Effector memory CD4-positive, alpha-beta T cell (primary cell): Measurements from ENCODE around the gene TRAT1.
A peak's percentile ranks its signal among the peaks of the same experiment; 100 is the strongest.

Source experiments
- DNase-seq, 3 donors: peaks; one replicate each; pipeline ENCODE4 v3.0.0-alpha.2; 2020
- H3K27ac ChIP-seq: 2 replicates; pipeline ENCODE4 v1.7.0; 2013; ENCODE audit warnings: mild to moderate bottlenecking, low read length, moderate library complexity; ENCODE audit not compliant: insufficient read depth, poor library complexity, severe bottlenecking
- H3K27me3 ChIP-seq: replicated peaks from 2 replicates; pipeline ENCODE4 v1.7.0; 2013; ENCODE audit warnings: mild to moderate bottlenecking, low read length; ENCODE audit not compliant: insufficient read depth, control insufficient read depth, poor library complexity, severe bottlenecking
- H3K36me3 ChIP-seq: 2 replicates; pipeline ENCODE4 v1.7.0; 2013; ENCODE audit warnings: mild to moderate bottlenecking, low read length, moderate library complexity; ENCODE audit not compliant: control insufficient read depth, insufficient read depth
- H3K4me1 ChIP-seq: 2 replicates; pipeline ENCODE4 v1.7.0; 2013; ENCODE audit warnings: low read length, mild to moderate bottlenecking; ENCODE audit not compliant: control insufficient read depth, insufficient read depth, poor library complexity, severe bottlenecking
- H3K4me3 ChIP-seq: 2 replicates; pipeline ENCODE4 v1.7.0; 2013; ENCODE audit warnings: low read length, low read depth, mild to moderate bottlenecking; ENCODE audit not compliant: insufficient read depth, poor library complexity, severe bottlenecking
- H3K9me3 ChIP-seq: 2 replicates; pipeline ENCODE4 v1.7.0; 2013; ENCODE audit warnings: mild to moderate bottlenecking, low read length, moderate library complexity; ENCODE audit not compliant: control insufficient read depth
- total RNA-seq, 3 donors: gene quantifications; one replicate each; lab custom pipeline; 2026; lab: John Stamatoyannopoulos, UW

TRAT1 gene
- 79.2 to 143 (median 88.3) reads per million in 3 donors for total RNA-seq

- Histone ChIP-seq H3K36me3 (no peaks in the 10 kb centered on the region), H3K4me3 (peak within 1 kb of the TSS; percentile 70), H3K27ac (peak within 1 kb of the TSS; percentile 73), H3K4me1 (peaks cover 22% of the 10 kb centered on the region), H3K9me3 (no peaks in the 10 kb centered on the region), H3K27me3 (no peaks in the 10 kb centered on the region)
- DNase-seq: no peak
Observed at GRCh38 chr3:108822123-108822897, at the start of gene TRAT1. TRAT1 (plus strand) TSS chr3:108822786; CDS start chr3:108822928, 142 bp downstream.

GRCh38 chr3:108775649-108776048 lies 46.9 kb upstream of the TRAT1 start:
- Histone ChIP-seq H3K27ac (no peak overlapping the region), H3K36me3 (no peaks in the 10 kb centered on the region), H3K4me1 (peaks cover 6% of the 10 kb centered on the region), H3K9me3 (no peaks in the 10 kb centered on the region), H3K27me3 (no peaks in the 10 kb centered on the region), H3K4me3 (no peak overlapping the region)
- no peak for DNase-seq

- no peaks in the 10 kb centered on the region for H3K9me3 ChIP-seq
- H3K27me3 ChIP-seq: no peaks in the 10 kb centered on the region
- H3K27ac ChIP-seq: no peak overlapping the region
- no peak overlapping the region for H3K4me3 ChIP-seq
- H3K36me3 ChIP-seq: no peaks in the 10 kb centered on the region
- peaks cover 7% of the 10 kb centered on the region for H3K4me1 ChIP-seq
- DNase-seq: no peak
Observed at GRCh38 chr3:108779496-108779895, 43.1 kb upstream of the TRAT1 start.

DNA sequence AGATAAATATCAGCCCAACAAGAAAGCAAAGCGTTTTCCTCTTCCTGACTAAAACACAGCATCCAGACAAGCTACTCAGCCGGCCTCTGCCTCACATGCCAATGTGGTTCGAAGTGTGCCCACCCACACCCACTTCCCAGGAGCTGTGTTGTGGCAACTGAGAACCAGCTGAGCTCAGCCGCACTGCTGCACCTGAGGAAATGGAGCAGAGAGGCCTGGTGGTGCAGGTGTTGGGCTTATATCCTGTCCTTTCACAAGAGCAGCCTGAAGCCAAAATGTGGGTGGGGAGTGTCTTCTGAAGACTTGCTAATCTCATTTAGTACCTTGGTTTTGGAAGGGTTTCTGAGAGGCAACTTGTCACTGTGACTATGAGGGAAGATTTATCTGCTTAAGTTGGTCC lies 42.4 kb upstream of the TRAT1 start:
- Histone ChIP-seq H3K36me3 (no peaks in the 10 kb centered on the region), H3K27ac (no peak overlapping the region), H3K9me3 (no peaks in the 10 kb centered on the region), H3K4me3 (no peak overlapping the region), H3K27me3 (no peaks in the 10 kb centered on the region), H3K4me1 (peaks cover 7% of the 10 kb centered on the region)
- DNase-seq: peak in 2 of 3 donors; percentile 4 to 6

- DNase-seq: no peak
- Histone ChIP-seq H3K27me3 (no peaks in the 10 kb centered on the region), H3K4me1 (no peaks in the 10 kb centered on the region), H3K9me3 (no peaks in the 10 kb centered on the region), H3K36me3 (no peaks in the 10 kb centered on the region), H3K27ac (no peak overlapping the region), H3K4me3 (no peak overlapping the region)
Observed at GRCh38 chr3:108791473-108791872, 31.1 kb upstream of the TRAT1 start.

- no peak overlapping the region for H3K27ac ChIP-seq
- no peaks in the 10 kb centered on the region for H3K36me3 ChIP-seq
- peaks cover 11% of the 10 kb centered on the region for H3K4me1 ChIP-seq
- H3K27me3 ChIP-seq: no peaks in the 10 kb centered on the region
- no peak for DNase-seq
- no peaks in the 10 kb centered on the region for H3K9me3 ChIP-seq
- no peak overlapping the region for H3K4me3 ChIP-seq
Observed at GRCh38 chr3:108804437-108804836, 18.1 kb upstream of the TRAT1 start.

DNA sequence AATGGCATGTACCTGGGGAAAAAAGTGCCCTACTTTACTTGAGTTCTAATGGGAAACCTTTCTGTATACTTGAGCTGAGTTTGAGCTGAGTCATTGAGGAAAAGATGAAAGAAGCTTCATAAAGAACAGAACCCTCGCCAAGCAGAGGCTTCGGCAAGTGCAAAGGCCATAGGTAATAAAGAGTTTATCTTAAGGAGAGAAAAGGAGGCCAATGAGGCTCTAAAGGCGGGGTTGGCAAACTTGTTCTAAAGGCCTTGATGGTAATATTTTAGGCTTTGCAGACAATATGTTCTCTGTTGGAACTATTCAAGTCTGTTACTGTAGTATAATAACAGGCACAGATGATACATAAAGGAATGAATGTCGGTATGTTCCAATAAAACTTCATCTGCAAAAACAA lies 17.6 kb upstream of the TRAT1 start:
- Histone ChIP-seq H3K36me3 (no peaks in the 10 kb centered on the region), H3K27me3 (no peaks in the 10 kb centered on the region), H3K4me3 (no peak overlapping the region), H3K27ac (no peak overlapping the region), H3K4me1 (peaks cover 11% of the 10 kb centered on the region), H3K9me3 (no peaks in the 10 kb centered on the region)
- DNase-seq: no peak

DNA sequence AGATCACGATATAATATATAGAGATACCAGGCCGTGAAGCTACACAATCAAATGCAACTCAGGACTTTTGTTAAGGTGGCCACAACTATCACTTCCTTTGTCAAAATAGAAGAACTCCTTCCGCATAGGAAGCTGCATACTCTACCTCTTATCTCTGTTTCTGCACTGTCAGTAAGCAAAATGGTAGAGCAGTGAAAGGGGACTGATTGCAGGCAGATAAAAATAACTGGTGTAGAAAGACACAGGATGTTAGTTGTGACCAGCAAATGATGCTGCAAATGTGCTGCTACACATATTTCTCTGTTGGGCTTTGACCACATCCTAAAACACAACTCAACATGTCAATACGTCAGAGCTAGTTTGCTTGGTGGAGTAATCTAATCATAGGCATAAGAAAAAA lies 16.3 kb upstream of the TRAT1 start:
- Histone ChIP-seq H3K4me3 (no peak overlapping the region), H3K27ac (peak overlapping the region; percentile 33), H3K36me3 (no peaks in the 10 kb centered on the region), H3K27me3 (no peaks in the 10 kb centered on the region), H3K9me3 (no peaks in the 10 kb centered on the region), H3K4me1 (peaks cover 11% of the 10 kb centered on the region)
- DNase-seq: peak in 2 of 3 donors; percentile 17 to 27

DNA sequence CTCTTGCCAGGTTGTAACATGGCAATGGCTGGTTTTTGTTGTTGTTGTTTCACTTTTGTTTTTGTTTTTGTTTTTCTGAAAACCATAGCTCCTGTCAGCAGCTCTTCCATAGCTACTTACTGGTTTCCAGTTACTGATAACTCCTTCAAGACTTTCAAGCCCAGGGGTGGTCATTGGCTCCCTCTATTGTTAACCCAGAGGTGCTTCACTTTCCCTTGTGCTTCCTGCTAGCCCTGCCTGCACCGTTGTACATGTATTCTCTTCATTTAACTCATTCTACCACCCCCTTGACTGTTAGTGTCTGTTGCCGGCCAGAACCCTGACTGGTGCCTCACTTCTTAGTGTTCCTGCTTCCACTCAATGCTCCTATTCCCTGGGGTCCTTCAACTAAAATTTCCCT lies 4.2 kb upstream of the TRAT1 start:
- Histone ChIP-seq H3K27me3 (no peaks in the 10 kb centered on the region), H3K36me3 (no peaks in the 10 kb centered on the region), H3K9me3 (no peaks in the 10 kb centered on the region), H3K4me3 (no peak overlapping the region), H3K4me1 (peaks cover 22% of the 10 kb centered on the region), H3K27ac (peak overlapping the region; percentile 2)
- peak; percentile 33 to 49 (median 34) for DNase-seq

GRCh38 chr3:108820586-108820985 lies 2.0 kb upstream of the TRAT1 start:
- Histone ChIP-seq H3K36me3 (no peaks in the 10 kb centered on the region), H3K9me3 (no peaks in the 10 kb centered on the region), H3K27me3 (no peaks in the 10 kb centered on the region), H3K4me3 (peak overlapping the region; percentile 70), H3K27ac (peak overlapping the region; percentile 73), H3K4me1 (peaks cover 22% of the 10 kb centered on the region)
- no peak for DNase-seq
